ENCODE data around the gene SLIT3. TPM values are rescaled to one million over a fixed set of nuclear protein-coding genes. Genes with fewer than 3 reads are reported as not detected.

Gene SLIT3
- total RNA-seq, 1 experiment from 2014 or later: 0.92 TPM

- no peak overlapping the region for H3K14ac ChIP-seq (ENCODE audit: insufficient read depth, low read length)
- no peak overlapping the region for H3K4me2 ChIP-seq (ENCODE audit: insufficient read depth, insufficient read length, low read length)
- no peak overlapping the region for H2BK20ac ChIP-seq (ENCODE audit: low read depth, low read length, poor library complexity, severe bottlenecking)
- H2BK12ac ChIP-seq (ENCODE audit: insufficient read length, low read depth, low read length): no peak overlapping the region
- no peak overlapping the region for H4K91ac ChIP-seq (ENCODE audit: insufficient read length, low read depth, low read length)
- no peak overlapping the region for H3K9ac ChIP-seq (ENCODE audit: extremely low read depth, insufficient read length, low read length)
- H3T11ph ChIP-seq (ENCODE audit: low read length): no peak overlapping the region
- H3K4ac ChIP-seq (ENCODE audit: low read depth, low read length): no peak overlapping the region
- H4K20me1 ChIP-seq (ENCODE audit: control insufficient read depth, insufficient read depth, insufficient read length): no peaks in the 10 kb centered on the region
- peaks cover 4% of the 10 kb centered on the region; the same call in 1 of the 2 replicates for H3K4me1 ChIP-seq (ENCODE audit: insufficient read depth, low read length)
- H2BK120ac ChIP-seq (ENCODE audit: low read depth, low read length, poor library complexity, severe bottlenecking): no peak overlapping the region
- no peak overlapping the region for H4K8ac ChIP-seq (replicated peaks; ENCODE audit: insufficient read length, low read depth, low read length)
- no peak overlapping the region for H3K4me3 Mint-ChIP-seq
- no peak overlapping the region for H3K23ac ChIP-seq (ENCODE audit: insufficient read length, low read depth, low read length)
- no peaks in the 10 kb centered on the region for H3K36me3 Mint-ChIP-seq (ENCODE audit: insufficient read depth in 1 of 3, low read depth in 3 of 3)
- no peak overlapping the region for H3K27ac Mint-ChIP-seq
- H3K79me1 ChIP-seq (ENCODE audit: insufficient read depth, low read depth, low read length, poor library complexity, severe bottlenecking): no peaks in the 10 kb centered on the region
- H3K23me2 ChIP-seq (ENCODE audit: insufficient read length, low read depth, low read length, poor library complexity, severe bottlenecking): no peaks in the 10 kb centered on the region
- H3K27me3 Mint-ChIP-seq (ENCODE audit: low read depth): peaks cover 9% of the 10 kb centered on the region
- H3K9me3 Mint-ChIP-seq: no peaks in the 10 kb centered on the region
- DNase-seq: no peak
- H2AFZ ChIP-seq (ENCODE audit: low read length): no peak overlapping the region
- H3K27me3 ChIP-seq (ENCODE audit: insufficient read depth, low read length): no peaks in the 10 kb centered on the region
- no peak overlapping the region for H4K5ac ChIP-seq (ENCODE audit: insufficient read length, low read depth, low read length)
- peaks cover 9% of the 10 kb centered on the region in 2 experiments for H3K4me1 Mint-ChIP-seq
- TF ChIP-seq CTCF (conservative IDR thresholded peaks at IDR 0.05): no peak
- H2BK5ac ChIP-seq (ENCODE audit: insufficient read length, low read length): no peak overlapping the region
- no peak overlapping the region for H3K18ac ChIP-seq (ENCODE audit: insufficient read length, low read depth, low read length)
- H3K27ac ChIP-seq (ENCODE audit: insufficient read length, low read depth, low read length): no peak overlapping the region
- H3K56ac ChIP-seq (ENCODE audit: insufficient read length, low read depth, low read length): no peak overlapping the region
- H3K9me3 ChIP-seq (ENCODE audit: control insufficient read depth, low read depth, low read length): no peaks in the 10 kb centered on the region
- H2BK15ac ChIP-seq (ENCODE audit: low read depth, low read length): no peak overlapping the region
- no peak overlapping the region for H2AK5ac ChIP-seq (ENCODE audit: insufficient read length, low read length)
- H3K79me2 ChIP-seq (ENCODE audit: insufficient read depth, low read length): no peaks in the 10 kb centered on the region
- WGBS (ENCODE audit: extremely low coverage, insufficient read length, low lambda C conversion rate): no CpG with 5 or more reads among the region's 2 CpGs
These were observed 508.3 kb downstream of the SLIT3 start for GRCh38 chr5:168792678-168793077.
